CD14-positive monocyte (primary cell): ENCODE results near the gene GAB1. TPM values are rescaled to one million over a fixed set of nuclear protein-coding genes. Genes with fewer than 3 reads are reported as not detected.

Experiments used
- DNase-seq, 3 donors: peaks; one replicate each; pipeline ENCODE4 v3.0.0-alpha.2; 2011 to 2022
- H2AFZ ChIP-seq: 2 replicates; pipeline ENCODE4 v1.6.0; 2012; ENCODE audit warnings: mild to moderate bottlenecking, low read depth, low read length, inconsistent platforms; ENCODE audit not compliant: insufficient read depth, poor library complexity, severe bottlenecking
- H3K27ac ChIP-seq, 2 donors: 1 replicate in 1 of 2; 2 replicates in 1 of 2; pipeline ENCODE4 v1.5.1; 2012 to 2013; ENCODE audit warnings: low read length in 2 of 2, control low read depth in 1 of 2, inconsistent platforms in 1 of 2, low read depth in 1 of 2, mild to moderate bottlenecking in 1 of 2
- H3K27me3 ChIP-seq, 2 donors: one replicate each; pipeline versions ENCODE4 v1.6.0 to v1.6.1; 2011 to 2013; ENCODE audit warnings: low read length in 2 of 2; ENCODE audit not compliant: control insufficient read depth in 2 of 2, insufficient read depth in 2 of 2
- H3K36me3 ChIP-seq, 2 donors: replicated peaks in 1 of 2; 1 replicate in 1 of 2; 2 replicates in 1 of 2; pipeline versions ENCODE4 v1.5.1 to v1.6.1; 2012 to 2013; ENCODE audit warnings: low read length in 2 of 2, control low read depth in 1 of 2, inconsistent platforms in 1 of 2, mild to moderate bottlenecking in 1 of 2; ENCODE audit not compliant: insufficient read depth in 2 of 2, control insufficient read depth in 1 of 2
- H3K4me1 ChIP-seq, 2 donors: 1 replicate in 1 of 2; 2 replicates in 1 of 2; pipeline versions ENCODE4 v1.5.1 to v1.6.1; 2012 to 2013; ENCODE audit warnings: low read length in 2 of 2, control low read depth in 1 of 2, inconsistent platforms in 1 of 2, mild to moderate bottlenecking in 1 of 2, moderate library complexity in 1 of 2; ENCODE audit not compliant: insufficient read depth in 2 of 2, control insufficient read depth in 1 of 2
- H3K4me2 ChIP-seq: replicated peaks from 2 replicates; pipeline ENCODE3; 2012; ENCODE audit warnings: low read length, moderate library complexity, mild to moderate bottlenecking; ENCODE audit not compliant: poor library complexity, severe bottlenecking; ENCODE audit errors: extremely low read depth
- H3K4me3 ChIP-seq, 3 experiments: fragments of 200-600 bp in 1 of 3; sonication (generic) in 1 of 3; replicated peaks in 1 of 3; 1 replicate in 2 of 3; 2 replicates in 1 of 3; pipeline ENCODE4 v1.5.1; 2011 to 2013; ENCODE audit warnings: low read length in 3 of 3, mild to moderate bottlenecking in 3 of 3, control low read depth in 2 of 3, low read depth in 2 of 3, inconsistent platforms in 1 of 3, moderate library complexity in 1 of 3
- H3K79me2 ChIP-seq: 2 replicates; pipeline ENCODE4 v1.6.0; 2012; ENCODE audit warnings: mild to moderate bottlenecking, control low read depth, inconsistent platforms, low read length, moderate library complexity; ENCODE audit not compliant: insufficient read depth
- H3K9ac ChIP-seq: 2 replicates; pipeline ENCODE4 v1.6.0; 2017; ENCODE audit warnings: low read length, mild to moderate bottlenecking; ENCODE audit not compliant: insufficient read depth, poor library complexity, severe bottlenecking
- H3K9me3 ChIP-seq, 2 donors: replicated peaks in 1 of 2; 1 replicate in 1 of 2; 2 replicates in 1 of 2; pipeline versions ENCODE4 v1.5.1 to v1.6.1; 2012 to 2013; ENCODE audit warnings: low read length in 2 of 2, control low read depth in 1 of 2; ENCODE audit not compliant: control insufficient read depth in 1 of 2, insufficient read depth in 1 of 2
- H4K20me1 ChIP-seq: 2 replicates; pipeline ENCODE4 v1.6.0; 2012; ENCODE audit warnings: mild to moderate bottlenecking, low read length, control low read depth, moderate library complexity; ENCODE audit not compliant: insufficient read depth
- H3K27ac Mint-ChIP-seq, 7 donors: one replicate each; pipeline ENCODE4 v1.8.0; 2020; ENCODE audit warnings: mild to moderate bottlenecking in 7 of 7, mixed read lengths in 7 of 7, moderate library complexity in 6 of 7, inconsistent platforms in 2 of 7
- H3K27me3 Mint-ChIP-seq, 3 donors: one replicate each; pipeline ENCODE4 v1.8.0; 2021 to 2022; ENCODE audit warnings: low read depth in 3 of 3, mild to moderate bottlenecking in 3 of 3, mixed read lengths in 3 of 3, moderate library complexity in 3 of 3, inconsistent platforms in 1 of 3
- H3K36me3 Mint-ChIP-seq, 2 donors: one replicate each; pipeline ENCODE4 v1.8.0; 2020; ENCODE audit warnings: mixed read lengths in 2 of 2, inconsistent platforms in 1 of 2, mild to moderate bottlenecking in 1 of 2
- H3K4me1 Mint-ChIP-seq: one replicate; pipeline ENCODE4 v1.8.0; 2020; ENCODE audit warnings: mild to moderate bottlenecking, mixed read lengths
- H3K4me3 Mint-ChIP-seq, 2 donors: one replicate each; pipeline ENCODE4 v1.8.0; 2020; ENCODE audit warnings: mild to moderate bottlenecking in 2 of 2, mixed read lengths in 2 of 2, moderate library complexity in 1 of 2
- H3K9me3 Mint-ChIP-seq, 7 donors: one replicate each; pipeline ENCODE4 v1.8.0; 2020 to 2022; ENCODE audit warnings: mixed read lengths in 7 of 7, mild to moderate bottlenecking in 6 of 7, moderate library complexity in 6 of 7, inconsistent platforms in 2 of 7
- WGBS: methylation state at CpG from one replicate; pipeline ENCODE4 v1.1.5; 2013; ENCODE audit warnings: missing lambda C conversion rate; ENCODE audit not compliant: insufficient coverage; 5-methylcytosine and 5-hydroxymethylcytosine counted together
- intact Hi-C, 2 donors: fragments of 100-400 bp; cut with micrococcal nuclease; formaldehyde crosslinking; loops; one replicate each; pipeline versions ENCODE4 v1.15.0 to v1.15.1; 2023
- polyA plus RNA-seq, 3 donors: library from polyadenylated mRNA; depleted of rRNA in 1 of 3; unstranded in 2 of 3; stranded (reverse) in 1 of 3; fragments of 300-500 nt in 2 of 3; fragments of >200 nt in 1 of 3; fragmentation: Illumina TruSeq in 2 of 3; gene quantifications; 1 replicate in 2 of 3; 2 replicates in 1 of 3; pipeline ENCODE4 v1.2.3, GENCODE V29; 2012 to 2021
- TF ChIP-seq, protein P1 (sequence below): fragments of 200-600 bp; IDR thresholded peaks from one replicate; pipeline ENCODE4 v1.8.0; 2022; ENCODE audit warnings: antibody characterized with exemption, mild to moderate bottlenecking

GAB1 gene
- polyA plus RNA-seq, 3 donors: 0.55 to 7.3 (median 0.69) TPM

DNA sequence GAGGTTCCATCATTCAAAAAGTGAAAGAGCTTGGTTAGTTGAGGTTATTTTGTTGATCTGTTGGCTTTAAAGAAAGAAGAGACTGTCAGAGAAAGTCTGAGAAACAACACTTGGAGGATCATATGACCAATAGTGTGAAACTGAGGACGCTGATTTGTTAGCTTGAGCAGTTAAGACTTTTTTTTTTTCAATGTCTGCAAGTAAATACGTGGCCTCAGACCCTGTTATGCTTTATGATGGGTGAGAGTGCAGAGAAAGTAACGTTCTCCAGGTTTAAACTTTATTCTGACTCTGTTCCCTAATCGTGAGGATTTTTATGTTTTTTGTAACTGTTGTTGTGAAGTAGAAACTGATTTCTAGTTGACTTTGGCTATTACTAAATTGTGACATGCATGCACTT is 45.9 kb downstream of the GAB1 start:
- no peaks in the 10 kb centered on the region for H3K36me3 ChIP-seq
- no peaks in the 10 kb centered on the region for H3K9me3 ChIP-seq
- Mint-ChIP-seq H3K4me3 (peak overlapping the region in 1 of 2 donors; percentile 26), H3K27me3 (no peaks in the 10 kb centered on the region), H3K9me3 (no peaks in the 10 kb centered on the region), H3K36me3 (peaks cover 4 to 5% of the 10 kb centered on the region in 2 donors), H3K4me1 (peaks cover 35% of the 10 kb centered on the region), H3K27ac (peak overlapping the region in 1 of 7 donors; percentile 27)
- peak overlapping the region in 1 of 2 donors; percentile 11 for H3K27ac ChIP-seq
- intact Hi-C loops: no loop called here
- WGBS: 37% methylated on average over 3 of the region's 4 CpGs
- no peak overlapping the region for H3K4me2 ChIP-seq
- H3K4me1 ChIP-seq: peaks cover 12 to 14% of the 10 kb centered on the region in 2 donors
- H3K79me2 ChIP-seq: peaks cover 27% of the 10 kb centered on the region
- H3K9ac ChIP-seq: no peak overlapping the region
- TF ChIP-seq, protein P1, sequence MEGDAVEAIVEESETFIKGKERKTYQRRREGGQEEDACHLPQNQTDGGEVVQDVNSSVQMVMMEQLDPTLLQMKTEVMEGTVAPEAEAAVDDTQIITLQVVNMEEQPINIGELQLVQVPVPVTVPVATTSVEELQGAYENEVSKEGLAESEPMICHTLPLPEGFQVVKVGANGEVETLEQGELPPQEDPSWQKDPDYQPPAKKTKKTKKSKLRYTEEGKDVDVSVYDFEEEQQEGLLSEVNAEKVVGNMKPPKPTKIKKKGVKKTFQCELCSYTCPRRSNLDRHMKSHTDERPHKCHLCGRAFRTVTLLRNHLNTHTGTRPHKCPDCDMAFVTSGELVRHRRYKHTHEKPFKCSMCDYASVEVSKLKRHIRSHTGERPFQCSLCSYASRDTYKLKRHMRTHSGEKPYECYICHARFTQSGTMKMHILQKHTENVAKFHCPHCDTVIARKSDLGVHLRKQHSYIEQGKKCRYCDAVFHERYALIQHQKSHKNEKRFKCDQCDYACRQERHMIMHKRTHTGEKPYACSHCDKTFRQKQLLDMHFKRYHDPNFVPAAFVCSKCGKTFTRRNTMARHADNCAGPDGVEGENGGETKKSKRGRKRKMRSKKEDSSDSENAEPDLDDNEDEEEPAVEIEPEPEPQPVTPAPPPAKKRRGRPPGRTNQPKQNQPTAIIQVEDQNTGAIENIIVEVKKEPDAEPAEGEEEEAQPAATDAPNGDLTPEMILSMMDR: no peak
- H2AFZ ChIP-seq: no peak overlapping the region
- H3K4me3 ChIP-seq: no peak overlapping the region
- no peak for DNase-seq
- peaks cover 59% of the 10 kb centered on the region for H4K20me1 ChIP-seq
- no peaks in the 10 kb centered on the region for H3K27me3 ChIP-seq

DNA sequence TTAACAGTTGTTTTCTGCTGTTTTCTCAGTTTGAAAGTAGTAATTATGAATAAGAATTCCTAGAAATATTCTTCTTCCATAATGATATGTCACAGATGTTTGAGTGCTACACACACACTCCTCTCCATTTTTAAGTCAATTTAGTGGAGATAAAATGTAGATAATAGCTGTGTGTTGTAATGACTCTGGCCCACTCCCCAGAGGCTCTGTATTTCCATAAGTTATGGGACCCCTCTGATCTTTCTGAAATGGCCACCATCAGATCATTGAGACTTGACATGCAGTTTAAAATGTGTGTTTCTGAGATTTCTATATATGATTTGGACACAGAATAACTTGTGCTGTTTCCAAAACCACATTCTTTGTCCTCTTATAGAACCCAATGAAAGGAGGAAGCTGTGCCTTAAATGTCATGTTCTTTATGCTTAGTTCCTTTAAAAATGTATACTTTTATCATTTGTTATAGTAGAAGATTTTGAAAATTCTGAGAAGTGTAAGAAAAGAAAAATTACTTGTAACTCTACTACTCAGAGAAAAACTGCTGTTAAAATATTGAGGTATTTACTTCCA is 46.4 kb downstream of the GAB1 start:
- intact Hi-C loops: no loop called here
- Histone ChIP-seq H3K4me1 (peaks cover 7 to 9% of the 10 kb centered on the region in 2 donors), H3K4me3 (no peak overlapping the region), H3K27me3 (no peaks in the 10 kb centered on the region), H3K36me3 (no peaks in the 10 kb centered on the region), H3K4me2 (no peak overlapping the region), H2AFZ (no peak overlapping the region), H4K20me1 (peaks cover 58% of the 10 kb centered on the region), H3K27ac (peak overlapping the region in 1 of 2 donors; percentile 11), H3K79me2 (peaks cover 24% of the 10 kb centered on the region), H3K9me3 (no peaks in the 10 kb centered on the region), H3K9ac (no peak overlapping the region)
- Mint-ChIP-seq H3K27ac (peak overlapping the region in 1 of 7 donors; percentile 54), H3K27me3 (no peaks in the 10 kb centered on the region), H3K4me3 (no peak overlapping the region), H3K4me1 (peaks cover 30% of the 10 kb centered on the region), H3K36me3 (peaks cover 4 to 5% of the 10 kb centered on the region in 2 donors), H3K9me3 (no peaks in the 10 kb centered on the region)
- TF ChIP-seq, protein P1: no peak
- peak in 1 of 3 donors; percentile 14 for DNase-seq
